ENCODE results near the gene TBPL1.
A peak's percentile ranks its signal among the peaks of the same experiment; 100 is the strongest.
"Not testable (repeated sequence)": the region's sequence is repeated elsewhere in the genome, so short reads cannot be mapped to it uniquely, and the experiment has no call there.

TBPL1 gene

DNA sequence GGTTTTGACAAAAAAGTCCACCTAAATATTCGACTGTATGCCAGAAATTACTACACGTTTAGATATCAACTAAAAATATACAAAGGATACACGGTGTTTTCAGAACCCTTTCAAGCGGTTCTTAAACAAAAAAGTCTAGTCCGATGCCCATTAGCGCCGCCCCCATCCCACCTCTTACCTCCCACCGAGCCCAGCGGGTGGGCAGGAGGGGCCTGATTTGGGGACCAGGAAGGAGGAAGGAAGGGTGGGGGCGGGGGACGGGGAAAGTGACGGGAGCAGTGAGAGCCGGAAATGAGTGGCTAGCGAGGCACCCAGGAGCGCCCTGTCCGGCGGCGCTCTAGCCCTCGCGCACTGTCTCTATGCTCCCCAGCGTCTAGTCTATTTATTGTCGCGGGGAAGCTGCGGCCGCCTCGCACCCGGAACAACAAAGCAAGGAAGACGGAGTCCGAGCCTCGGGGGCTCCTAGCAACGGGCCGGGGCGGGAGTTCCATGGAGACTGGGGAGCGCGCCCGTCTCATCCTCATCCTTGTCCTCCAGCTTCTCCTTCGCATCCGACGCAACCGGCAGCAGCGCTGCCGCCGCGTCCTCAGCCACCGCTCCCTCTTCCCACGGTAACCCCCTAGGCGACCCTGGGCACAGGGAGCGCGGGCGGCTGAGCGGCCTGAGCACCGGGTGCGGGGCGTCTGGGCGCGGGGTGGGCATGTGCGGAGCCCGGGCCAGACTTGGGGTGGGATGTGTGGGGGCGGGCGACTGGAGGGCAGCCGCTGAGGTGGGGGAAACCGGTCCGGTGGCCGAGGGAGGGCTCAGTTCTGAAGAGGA, at the start of gene TBPL1:
Gene TBPL1 (plus strand): TSS at position 410 of the 819 bp plus-strand sequence. CDS start 26,902 bp downstream, outside the sequence.
- no peak for DNase-seq

DNA sequence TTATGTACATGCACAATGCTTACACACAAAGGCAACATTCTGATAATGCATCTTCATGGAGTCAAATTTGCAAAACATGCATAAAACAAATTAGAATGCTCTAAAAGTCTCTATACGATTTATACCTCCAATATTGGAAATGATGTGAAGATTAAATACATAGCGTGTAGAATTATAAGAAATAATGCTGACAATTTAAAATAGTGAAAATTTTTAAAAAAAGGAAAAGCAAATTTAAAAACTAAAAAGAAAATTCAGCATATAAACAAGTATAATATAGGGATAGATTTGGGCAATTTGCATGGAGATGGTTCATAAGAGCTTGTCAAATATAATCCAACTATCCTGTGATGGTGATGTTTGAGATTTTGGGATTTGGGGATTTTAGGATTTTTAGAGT, 49.2 kb upstream of the TBPL1 start:
- no peak for DNase-seq

DNA sequence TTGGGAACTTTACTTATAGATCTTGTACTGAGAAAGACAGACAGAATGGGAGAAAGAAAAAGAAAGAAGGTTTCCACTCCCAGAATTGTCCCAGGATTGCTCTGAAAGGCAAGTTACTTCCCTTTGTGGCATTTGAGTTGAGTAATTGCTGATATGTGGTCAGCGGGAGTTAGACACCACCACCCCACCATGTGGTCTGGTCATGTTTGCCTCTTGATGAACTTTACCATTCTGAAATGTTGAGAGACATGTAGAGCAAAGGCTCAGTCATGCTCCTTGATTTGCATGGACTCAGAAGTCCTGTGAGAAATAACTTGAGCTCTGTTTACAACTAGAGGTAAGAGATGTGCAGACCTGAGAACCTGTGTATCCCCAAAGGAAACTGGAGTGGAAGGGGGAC, 47.0 kb upstream of the TBPL1 start:
- no peak for DNase-seq

DNA sequence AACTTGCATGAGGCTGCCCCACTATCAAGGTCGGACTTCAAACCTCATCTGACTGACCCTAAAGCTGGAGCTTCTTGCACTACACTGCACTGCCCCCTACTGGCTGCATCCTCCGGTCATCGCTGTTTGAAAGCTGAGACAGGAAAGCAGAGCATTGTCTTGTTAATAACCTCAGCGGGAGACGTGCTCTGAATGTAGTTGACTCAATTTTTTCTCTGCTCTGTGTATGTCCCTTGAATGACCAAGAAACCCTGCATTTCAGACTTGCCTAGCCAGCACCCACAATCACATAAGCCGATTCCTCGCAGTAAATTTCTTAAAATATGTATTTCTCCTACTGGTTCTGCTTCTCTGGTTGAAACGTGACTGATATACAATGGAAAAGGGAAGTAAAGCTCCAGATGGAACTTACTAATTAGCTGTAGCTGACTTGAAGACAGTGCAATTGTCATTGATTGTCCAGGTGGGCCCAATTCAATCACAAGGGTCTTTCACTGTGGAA, 36.3 kb upstream of the TBPL1 start:
- DNase-seq = peak; percentile 6

DNA sequence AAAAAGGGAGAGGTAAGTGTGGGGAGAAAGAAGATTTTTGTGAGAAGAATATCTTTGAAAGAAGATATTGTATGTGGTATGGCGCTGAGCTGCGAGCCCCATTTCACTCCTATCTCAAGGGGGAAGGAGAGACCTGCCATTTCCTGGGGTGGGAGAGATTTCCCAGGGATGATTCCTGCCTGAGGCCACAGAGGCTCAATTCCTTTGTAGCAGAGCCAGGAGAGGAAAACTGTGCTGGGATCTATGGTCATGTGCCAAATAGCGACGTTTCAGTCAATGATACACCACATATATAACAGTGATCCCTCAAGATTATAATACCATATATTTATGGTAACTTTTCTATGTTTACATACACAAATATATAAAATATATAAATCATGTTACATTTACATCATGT, 35.2 kb upstream of the TBPL1 start:
- DNase-seq = no peak

DNA sequence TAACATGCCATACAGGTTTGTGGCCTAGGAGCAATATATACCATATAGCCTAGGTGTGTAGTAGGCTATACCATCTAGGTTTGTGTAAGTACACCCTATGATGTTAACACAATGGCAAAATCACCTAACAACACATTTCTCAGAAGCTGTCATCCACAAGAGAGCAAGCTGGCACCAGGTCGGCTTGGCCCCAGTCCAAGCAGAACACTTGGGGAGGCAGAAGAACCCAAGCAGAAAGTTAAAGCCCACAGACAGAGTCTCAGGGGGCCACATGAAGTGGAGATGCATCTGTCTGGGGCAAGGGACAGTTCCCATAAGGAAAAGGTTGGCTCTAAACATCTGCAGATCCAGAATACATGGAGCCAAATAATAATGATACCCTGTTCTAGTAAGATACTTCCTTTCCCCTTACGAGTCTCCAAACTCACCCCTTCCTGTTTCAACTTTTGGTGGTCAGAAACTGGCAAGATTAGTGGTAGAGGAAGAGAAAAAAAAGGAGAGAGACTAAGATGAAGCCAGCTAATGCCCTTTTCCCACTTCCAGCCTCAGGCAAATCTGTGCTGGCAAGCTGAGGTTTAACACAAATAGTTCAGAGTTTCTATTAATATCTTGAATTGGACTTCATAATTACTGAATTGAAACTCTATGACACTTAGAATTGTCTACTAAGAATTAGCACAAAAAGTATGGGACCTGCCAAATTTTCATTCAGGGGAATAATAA, 34.7 kb upstream of the TBPL1 start:
- DNase-seq = no peak

DNA sequence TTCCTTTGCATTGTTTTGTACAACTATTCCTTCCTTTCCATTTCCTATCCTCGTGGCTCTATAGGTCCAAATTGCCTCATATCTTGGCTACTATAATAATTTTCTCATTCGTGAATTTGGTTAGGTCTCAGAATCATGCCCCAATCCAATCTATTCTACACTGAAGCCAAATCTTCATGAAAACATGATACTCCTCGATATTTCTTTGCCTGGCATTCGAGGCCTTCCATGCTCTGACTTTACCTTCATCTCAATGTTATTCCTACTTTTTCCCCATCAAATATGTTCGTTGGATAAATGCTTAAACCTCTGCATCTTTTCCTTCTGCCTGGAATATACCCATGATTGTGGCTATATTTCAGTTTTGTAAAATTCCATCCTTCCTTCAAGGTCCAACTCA, 33.7 kb upstream of the TBPL1 start:
- DNase-seq = no peak

DNA sequence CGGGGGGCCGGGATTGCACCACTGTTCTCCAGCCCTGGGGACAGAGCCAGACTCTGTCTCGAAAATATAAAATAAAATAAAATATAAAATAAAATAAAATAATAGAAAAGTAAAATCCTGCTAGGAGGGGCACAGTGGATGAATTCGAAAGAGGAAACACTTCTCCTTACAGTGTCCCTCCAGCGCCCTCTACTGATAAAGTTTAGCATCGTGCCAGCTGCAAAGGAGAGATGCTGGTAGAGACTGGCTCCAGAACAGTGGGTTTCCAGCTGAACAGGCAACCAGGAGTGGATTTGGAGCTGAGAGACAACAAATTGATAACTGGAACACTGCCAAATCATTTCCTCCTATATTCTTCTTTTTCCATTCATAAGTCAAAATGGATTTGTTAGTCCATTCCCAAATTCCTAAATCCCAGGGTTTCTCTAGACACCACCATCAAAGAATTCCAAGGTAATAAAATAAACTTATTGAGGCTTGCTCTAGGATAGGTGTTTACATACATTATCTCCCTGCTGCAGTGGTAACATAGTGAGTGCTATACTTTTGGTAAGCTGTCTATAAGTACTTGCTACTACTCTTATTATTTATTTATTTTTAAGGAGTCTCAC, 31.7 kb upstream of the TBPL1 start:
- DNase-seq = no peak

DNA sequence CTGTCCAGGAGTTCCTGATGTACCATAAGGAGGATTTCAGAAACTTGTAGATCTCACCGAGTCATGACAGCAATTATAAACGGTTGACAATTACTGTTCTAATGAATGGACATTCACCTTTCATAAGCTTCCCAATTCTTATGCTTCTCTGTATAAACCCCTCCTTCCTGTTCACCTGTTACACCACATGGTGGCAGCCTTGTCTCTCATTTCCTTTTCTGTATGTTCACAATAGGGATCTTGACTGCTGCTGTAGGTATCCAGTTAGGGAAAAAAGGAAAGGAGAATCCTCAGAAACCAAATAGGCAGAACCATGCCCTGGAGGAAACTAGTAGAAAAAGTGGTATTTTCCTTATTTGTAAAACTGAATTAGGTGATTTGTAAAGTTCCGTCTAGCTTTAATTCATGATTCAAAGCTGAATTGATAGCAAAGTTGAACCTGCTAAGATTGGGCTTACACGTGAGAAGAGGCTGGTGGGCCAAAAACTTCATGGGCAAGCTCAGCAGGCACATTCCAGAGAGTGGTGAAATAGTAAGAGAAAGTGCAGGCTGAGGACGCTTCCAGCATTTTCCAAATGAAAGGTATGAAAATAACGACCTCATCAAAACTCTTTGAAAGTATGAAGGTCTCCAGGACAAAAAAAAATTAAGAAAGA, 29.0 kb upstream of the TBPL1 start:
- no peak for DNase-seq

DNA sequence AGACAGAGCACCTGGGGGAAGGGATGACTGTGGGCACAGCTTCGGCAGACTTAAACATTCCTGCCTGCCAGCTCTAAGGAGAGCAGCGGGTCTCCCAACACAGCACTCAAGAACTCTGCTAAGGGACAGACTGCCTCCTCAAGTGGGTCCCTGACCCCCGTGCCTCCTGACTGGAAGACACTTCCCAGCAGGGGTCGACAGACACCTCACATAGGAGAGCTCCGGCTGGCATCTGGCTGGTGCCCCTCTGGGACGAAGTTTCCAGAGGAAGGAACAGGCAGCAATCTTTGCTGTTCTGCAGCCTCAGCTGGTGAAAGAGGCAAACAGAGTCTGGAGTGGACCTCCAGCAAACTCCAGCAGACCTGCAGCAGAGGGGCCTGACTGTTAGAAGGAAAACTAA, 21.8 kb upstream of the TBPL1 start:
- DNase-seq = not testable (repeated sequence)

DNA sequence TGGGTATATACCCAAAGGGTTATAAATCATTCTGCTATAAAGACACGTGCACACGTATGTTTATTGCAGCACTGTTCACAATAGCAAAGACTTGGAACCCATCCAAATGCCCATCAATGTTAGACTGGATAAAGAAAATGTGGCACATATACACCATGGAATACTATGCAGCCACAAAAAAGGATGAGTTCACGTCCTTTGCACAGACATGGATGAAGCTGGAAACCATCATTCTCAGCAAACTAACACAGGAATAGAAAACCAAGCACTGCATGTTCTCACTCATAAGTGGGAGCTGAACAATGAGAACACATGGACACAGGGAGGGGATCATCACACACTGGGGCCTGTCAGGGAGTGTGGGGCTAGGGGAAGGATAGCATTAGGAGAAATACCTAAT, 16.7 kb upstream of the TBPL1 start:
- not testable (repeated sequence) for DNase-seq

DNA sequence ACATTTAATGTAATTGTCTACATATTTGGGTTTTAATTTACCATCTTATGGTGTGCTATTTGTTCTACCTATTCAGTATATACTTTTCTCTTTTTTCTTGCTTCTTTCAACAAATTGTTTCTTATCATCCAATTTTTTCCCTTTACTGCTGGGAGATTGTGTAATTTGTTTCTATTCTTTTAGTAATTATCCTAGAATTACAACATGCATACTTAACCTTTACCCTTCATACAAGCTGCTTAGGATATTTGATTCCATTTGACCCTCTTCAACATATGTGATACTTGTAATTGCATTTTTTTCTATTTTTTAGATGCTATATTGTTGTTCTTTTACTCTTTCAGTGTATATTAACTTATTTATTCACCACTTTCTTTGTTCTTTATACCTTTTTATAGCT, 15.1 kb upstream of the TBPL1 start:
- no peak for DNase-seq

DNA sequence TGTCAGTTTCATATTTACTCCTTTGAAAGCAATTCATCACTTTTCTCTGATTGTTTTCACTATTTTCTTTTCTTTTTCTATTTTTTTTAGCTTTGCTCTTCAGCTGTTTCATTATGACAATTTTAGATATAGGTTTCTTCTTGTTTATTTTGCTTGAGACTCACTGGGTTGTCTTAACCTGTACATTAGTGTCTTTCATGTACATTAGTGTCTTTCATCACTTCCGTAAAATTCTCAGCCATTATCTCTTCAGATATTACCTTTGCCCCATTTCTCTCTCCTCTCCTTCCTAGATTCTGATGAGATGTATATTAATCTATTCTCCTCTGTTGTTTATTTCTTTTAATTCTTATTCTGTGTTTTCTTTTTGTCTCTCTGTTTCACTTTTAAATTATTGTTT, 14.5 kb upstream of the TBPL1 start:
- no peak for DNase-seq

DNA sequence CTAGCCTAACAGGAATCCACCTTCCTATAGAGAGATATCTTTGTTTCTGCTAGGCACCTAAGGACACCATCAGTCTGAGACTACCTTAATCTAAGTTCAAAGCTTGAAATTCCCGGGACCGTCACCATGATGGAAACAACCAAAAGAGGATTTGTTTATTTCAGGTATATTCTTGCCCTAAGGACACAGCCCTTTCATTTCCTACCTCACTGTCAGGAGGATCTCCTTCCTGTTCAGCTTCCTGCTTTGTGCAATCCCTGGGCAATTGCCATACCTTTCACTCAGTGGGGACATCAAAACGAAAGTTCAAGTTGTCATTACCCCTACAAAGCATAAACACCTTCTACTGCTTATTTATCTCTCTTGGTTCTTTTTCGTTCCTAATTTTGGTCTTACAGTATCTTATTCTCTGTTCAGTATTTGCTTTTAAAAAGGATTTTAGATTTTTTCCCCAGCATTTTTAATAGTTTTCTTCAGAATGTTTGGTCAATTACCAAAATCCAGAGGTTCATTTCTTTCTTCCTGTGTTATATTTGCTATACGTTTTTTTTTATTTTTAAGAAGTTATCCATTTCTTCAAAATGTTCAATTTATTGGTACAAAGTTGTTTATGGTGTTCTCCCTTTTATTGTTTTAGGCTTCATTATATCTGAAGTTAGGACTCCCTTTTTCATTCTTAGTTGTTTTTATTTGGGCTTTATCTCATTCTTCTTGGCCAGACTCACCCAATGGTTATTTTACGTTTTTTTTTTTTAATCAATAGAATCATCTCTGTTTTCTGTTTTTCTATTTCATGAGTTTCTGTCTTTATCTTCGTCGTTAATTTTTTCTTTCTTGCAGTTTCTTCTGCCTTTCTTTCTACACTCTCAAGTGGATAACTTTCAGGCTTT, 13.0 kb upstream of the TBPL1 start:
- DNase-seq = no peak

DNA sequence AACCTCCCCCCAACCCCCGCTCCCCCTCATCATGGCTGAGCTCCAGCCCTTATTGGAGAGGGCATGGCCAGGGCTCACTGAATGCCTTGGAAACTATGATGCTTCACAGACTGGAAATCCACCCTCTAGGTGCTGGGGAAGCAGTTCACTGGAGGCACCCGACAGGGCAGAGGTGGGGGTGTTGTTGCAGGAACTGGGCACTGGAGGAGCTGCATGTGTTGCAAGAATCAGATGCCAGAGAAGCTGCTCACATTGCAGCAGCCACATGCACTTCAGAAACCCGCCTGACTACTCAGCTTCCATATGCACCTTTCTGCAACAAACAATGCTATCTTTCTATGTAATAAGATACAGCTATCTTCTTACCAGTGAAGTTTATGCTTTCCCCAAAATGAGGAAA, 7.9 kb upstream of the TBPL1 start:
- no peak for DNase-seq

DNA sequence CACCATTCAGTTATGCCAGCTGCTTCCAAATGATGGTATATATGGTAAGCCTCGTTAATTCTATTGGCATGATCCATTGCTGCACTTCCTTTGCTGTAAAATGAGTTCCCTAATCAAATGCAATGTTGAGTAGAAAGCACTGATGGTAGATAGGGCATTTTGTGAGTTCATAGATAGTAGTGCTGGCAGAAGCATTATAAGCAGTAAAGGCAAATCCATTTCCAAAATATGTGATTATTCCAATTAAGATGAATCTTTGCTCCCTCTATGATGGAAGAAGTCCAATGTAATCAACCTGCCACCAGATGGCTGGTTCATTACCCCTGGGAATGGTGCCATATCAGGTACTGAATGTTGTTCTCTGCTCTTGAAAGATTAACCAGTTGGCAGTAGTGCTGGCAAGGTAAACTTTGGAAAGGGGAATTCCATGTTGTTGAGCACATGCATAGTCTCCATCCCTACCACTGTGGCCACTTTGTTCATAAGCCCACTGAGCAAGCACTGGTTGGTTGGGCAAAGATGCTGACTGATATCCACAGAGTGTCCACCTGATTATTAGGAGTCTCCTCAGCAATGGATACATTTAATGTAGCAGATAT, 5.6 kb upstream of the TBPL1 start:
- no peak for DNase-seq

DNA sequence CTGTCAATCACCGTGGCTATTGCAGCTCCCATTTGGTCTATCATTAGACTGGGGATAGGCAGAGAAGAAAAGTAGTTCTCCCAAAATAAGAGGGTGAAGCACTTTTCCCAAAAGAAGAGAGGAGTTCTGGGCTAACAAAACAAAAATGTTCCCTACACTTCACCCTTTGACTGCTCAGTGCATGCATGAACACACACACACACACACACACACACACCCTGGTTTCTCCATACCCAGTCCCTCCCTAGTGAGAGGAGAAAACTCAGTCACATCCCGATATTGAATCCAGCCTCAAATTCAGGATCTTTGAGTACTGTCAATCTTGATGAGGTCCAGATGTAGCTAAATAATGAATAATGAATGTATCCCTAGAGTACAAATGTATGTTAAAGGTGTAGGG, 4.6 kb upstream of the TBPL1 start:
- no peak for DNase-seq

DNA sequence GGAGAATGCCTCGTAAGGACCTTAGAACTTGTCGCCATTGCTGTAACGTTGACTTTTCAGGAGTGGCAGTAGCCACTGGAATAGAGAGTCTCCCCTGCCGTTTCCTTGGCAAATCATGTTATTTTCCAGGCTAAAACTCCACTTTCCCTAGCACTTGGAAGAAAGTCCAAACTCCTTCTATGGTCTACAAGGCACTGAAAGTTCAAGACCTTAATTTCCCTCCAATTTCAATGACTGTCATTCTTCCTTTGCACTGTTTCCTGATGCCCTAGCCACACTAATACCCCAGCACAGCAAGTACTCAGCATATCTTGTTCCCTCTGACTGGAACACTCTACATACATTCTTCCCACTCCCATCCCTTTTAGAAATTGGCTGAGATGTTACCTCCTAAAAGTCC, 1.8 kb upstream of the TBPL1 start:
- no peak for DNase-seq

DNA sequence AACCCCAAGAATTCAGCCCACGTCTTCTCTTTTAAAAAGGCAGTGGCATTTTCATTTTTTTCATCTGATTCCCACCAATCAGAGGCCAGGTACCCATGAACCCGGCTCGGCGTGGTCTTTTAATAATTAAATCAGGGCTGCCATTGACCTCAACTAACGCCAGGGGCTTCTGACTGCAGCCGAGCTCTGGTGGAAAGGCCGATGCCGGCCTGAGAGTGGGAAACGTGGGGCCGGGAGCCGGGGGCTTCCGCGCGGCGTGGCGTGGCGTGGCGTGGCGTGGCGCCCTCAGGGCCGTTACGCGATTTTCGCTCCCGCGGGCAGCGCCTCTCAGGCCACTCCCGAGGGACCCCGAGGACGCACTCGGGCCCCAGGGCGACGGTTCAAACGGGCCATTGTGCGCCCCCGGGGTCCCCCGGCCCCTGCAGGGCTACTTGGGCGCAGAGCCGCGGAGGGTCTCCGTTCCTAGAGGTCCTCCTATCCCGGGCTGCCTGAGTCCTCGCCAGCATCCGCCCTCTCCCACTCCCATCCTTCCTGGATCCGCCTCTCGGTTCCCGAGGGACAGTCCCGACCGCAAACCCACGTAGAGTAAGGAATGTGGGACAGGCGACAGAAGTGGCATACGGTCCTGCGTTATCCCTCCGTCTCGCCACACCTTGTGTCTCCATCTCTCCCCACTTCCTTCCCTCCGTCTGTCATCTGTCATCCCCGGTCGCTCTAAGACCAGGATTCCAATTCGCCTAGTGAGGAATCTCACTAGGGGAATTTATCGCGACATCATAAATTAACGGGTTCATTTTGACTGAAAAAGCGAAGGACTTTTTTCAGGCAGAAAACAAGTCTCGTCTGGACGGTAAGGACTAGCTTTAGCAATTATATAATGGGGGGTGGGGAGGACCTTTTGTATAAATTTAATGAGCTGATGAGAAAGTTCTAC, 876 bp upstream of the TBPL1 start:
- no peak for DNase-seq

DNA sequence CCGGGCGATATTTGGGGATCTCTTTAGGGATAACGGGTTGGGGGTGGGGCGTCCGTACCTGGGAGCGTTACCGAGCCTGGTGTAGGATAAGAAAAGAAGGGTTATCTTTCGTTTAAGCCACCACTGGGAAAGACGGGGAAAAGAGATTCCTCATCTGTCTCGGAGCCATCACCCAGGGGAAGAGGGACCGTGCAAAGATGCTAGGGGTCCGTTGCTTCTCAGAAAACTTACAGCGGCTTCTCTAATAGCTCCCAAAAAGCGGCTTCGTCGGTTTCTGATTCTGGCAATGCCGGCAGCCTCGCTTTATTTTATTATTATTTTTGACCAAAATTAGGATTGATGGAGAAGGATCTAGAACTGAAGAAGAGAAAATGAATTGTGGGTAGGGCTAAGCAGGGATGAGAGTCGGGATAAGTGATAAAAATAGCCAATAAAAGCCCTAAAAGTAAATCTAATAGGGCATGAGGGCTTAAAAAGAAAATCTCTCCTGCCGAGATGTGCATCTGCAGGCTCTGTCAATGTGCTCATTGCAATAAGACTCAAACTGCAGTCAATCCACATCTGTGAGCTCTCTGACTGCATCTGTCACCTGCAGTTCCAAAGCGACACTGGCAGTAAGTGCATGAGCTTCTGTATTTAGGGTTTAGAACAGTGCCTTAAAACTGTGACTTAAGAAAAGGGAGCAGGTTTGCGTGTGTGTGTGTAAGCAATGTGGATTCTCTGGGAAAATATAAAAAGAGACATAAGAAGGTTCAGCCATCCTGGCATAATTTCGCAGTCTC, 801 bp downstream of the TBPL1 start:
- DNase-seq = no peak

Measured in SIG-M5 (cell line).